Hematopoietic multipotent progenitor cell treated with erythropoietin and hydrocortisone succinate and interleukin-3 and kit ligand, for 4 days (in vitro differentiated cells): Measurements from ENCODE around the gene SHH.
A peak's percentile ranks its signal among the peaks of the same experiment; 100 is the strongest.

ENCODE experiments used
- DNase-seq: peaks from one replicate; pipeline ENCODE4 v3.0.0-alpha.2; 2015

Gene SHH

GRCh38 chr7:155762036-155762435 lies 50.2 kb downstream of the SHH start:
- no peak for DNase-seq

GRCh38 chr7:155761162-155761561 lies 51.1 kb downstream of the SHH start:
- DNase-seq, result peak; percentile 66

- DNase-seq, result no peak
These were observed 52.4 kb downstream of the SHH start for GRCh38 chr7:155759740-155760430.

GRCh38 chr7:155758348-155758747 lies 53.9 kb downstream of the SHH start:
- DNase-seq, result no peak

- DNase-seq, result no peak
These were observed 55.9 kb downstream of the SHH start for GRCh38 chr7:155756322-155756721.

- DNase-seq, result no peak
These were observed 57.2 kb downstream of the SHH start for GRCh38 chr7:155755026-155755425.

- DNase-seq, result no peak
These were observed 58.1 kb downstream of the SHH start for GRCh38 chr7:155754165-155754564.

- DNase-seq, result no peak
These were observed 58.8 kb downstream of the SHH start for GRCh38 chr7:155753446-155753965.

- DNase-seq, result no peak
These were observed 59.4 kb downstream of the SHH start for GRCh38 chr7:155752756-155753445.

GRCh38 chr7:155751409-155751808 lies 60.9 kb downstream of the SHH start:
- no peak for DNase-seq

GRCh38 chr7:155750255-155751125 lies 61.8 kb downstream of the SHH start:
- no peak for DNase-seq
